ENCODE data around the gene LRRN3.

The LRRN3 gene

GRCh38 chr7:111090846-111091245 lies at the start of gene LRRN3:
LRRN3 (plus strand) TSS chr7:111091127; CDS start chr7:111122773, 31,646 bp downstream.
- Histone ChIP-seq H3K9me3 (no peaks in the 10 kb centered on the region), H3K27me3 (no peaks in the 10 kb centered on the region), H3K4me3 (peak within 1 kb of the TSS; percentile 41 to 49), H3K27ac (peak within 1 kb of the TSS in 1 of 2 donors; percentile 24), H3K4me1 (peaks cover 0 to 30% (median 5%) of the 10 kb centered on the region in 4 donors), H3K36me3 (no peaks in the 10 kb centered on the region)
- no peak for TF ChIP-seq CTCF (IDR thresholded peaks at IDR 0.05)
- intact Hi-C loops (cut with DNase I; ENCODE audit: low total_unique reads) = loop anchor here (5.0 to 10.0 kb wide), 2 partner anchors 396 to 644 kb away; no protein-coding TSS in a partner anchor
- DNase-seq = peak; percentile 22 to 68

- H3K4me3 ChIP-seq = no peak overlapping the region
- H3K36me3 ChIP-seq = no peaks in the 10 kb centered on the region
- peaks cover 0 to 6% (median 0%) of the 10 kb centered on the region in 4 donors for H3K4me1 ChIP-seq
Observed at GRCh38 chr7:111041577-111041976, 49.4 kb upstream of the LRRN3 start.

GRCh38 chr7:111042842-111043241 lies 48.1 kb upstream of the LRRN3 start:
- intact Hi-C loops (cut with DNase I; ENCODE audit: low total_unique reads) = no loop called here
- DNase-seq = no peak
- H3K36me3 ChIP-seq = no peaks in the 10 kb centered on the region
- H3K4me3 ChIP-seq = no peak overlapping the region
- no peak overlapping the region for H3K27ac ChIP-seq
- TF ChIP-seq CTCF (IDR thresholded peaks at IDR 0.05) = no peak
- no peaks in the 10 kb centered on the region for H3K9me3 ChIP-seq
- peaks cover 0 to 6% (median 0%) of the 10 kb centered on the region in 4 donors for H3K4me1 ChIP-seq
- H3K27me3 ChIP-seq = no peaks in the 10 kb centered on the region

More at GRCh38 chr7:111041577-111041976, 49.4 kb upstream of the LRRN3 start:
- no peak overlapping the region for H3K27ac ChIP-seq
- DNase-seq = no peak
- no peaks in the 10 kb centered on the region for H3K27me3 ChIP-seq
- intact Hi-C loops (cut with DNase I; ENCODE audit: low total_unique reads) = no loop called here
- no peak for TF ChIP-seq CTCF (IDR thresholded peaks at IDR 0.05)
- H3K9me3 ChIP-seq = no peaks in the 10 kb centered on the region

- TF ChIP-seq CTCF (IDR thresholded peaks at IDR 0.05) = no peak
- no peaks in the 10 kb centered on the region for H3K9me3 ChIP-seq
- H3K4me1 ChIP-seq = peaks cover 0 to 6% (median 0%) of the 10 kb centered on the region in 4 donors
- H3K4me3 ChIP-seq = no peak overlapping the region
- H3K27me3 ChIP-seq = no peaks in the 10 kb centered on the region
- intact Hi-C loops (cut with DNase I; ENCODE audit: low total_unique reads) = no loop called here
- no peak for DNase-seq
- H3K27ac ChIP-seq = no peak overlapping the region
- H3K36me3 ChIP-seq = no peaks in the 10 kb centered on the region
Observed at GRCh38 chr7:111043561-111043960, 47.4 kb upstream of the LRRN3 start.

GRCh38 chr7:111045449-111045848 lies 45.5 kb upstream of the LRRN3 start:
- no peak overlapping the region for H3K27ac ChIP-seq
- H3K4me3 ChIP-seq = no peak overlapping the region
- H3K9me3 ChIP-seq = no peaks in the 10 kb centered on the region
- no peaks in the 10 kb centered on the region for H3K27me3 ChIP-seq
- no peak for TF ChIP-seq CTCF (IDR thresholded peaks at IDR 0.05)
- H3K4me1 ChIP-seq = peaks cover 0 to 6% (median 0%) of the 10 kb centered on the region in 4 donors
- no peaks in the 10 kb centered on the region for H3K36me3 ChIP-seq
- DNase-seq = no peak
- intact Hi-C loops (cut with DNase I; ENCODE audit: low total_unique reads) = no loop called here

- H3K9me3 ChIP-seq = no peaks in the 10 kb centered on the region
- intact Hi-C loops (cut with DNase I; ENCODE audit: low total_unique reads) = no loop called here
- no peak for TF ChIP-seq CTCF (IDR thresholded peaks at IDR 0.05)
- no peak overlapping the region for H3K4me3 ChIP-seq
- no peaks in the 10 kb centered on the region for H3K27me3 ChIP-seq
- no peak overlapping the region for H3K27ac ChIP-seq
- DNase-seq = no peak
- no peaks in the 10 kb centered on the region for H3K36me3 ChIP-seq
- H3K4me1 ChIP-seq = peaks cover 0 to 6% (median 0%) of the 10 kb centered on the region in 4 donors
Observed at GRCh38 chr7:111047595-111047994, 43.3 kb upstream of the LRRN3 start.
